Subcutaneous adipose tissue (tissue), 4 donors: ENCODE results near the gene OR2F2. TPM values are rescaled to one million over a fixed set of nuclear protein-coding genes. Genes with fewer than 3 reads are reported as not detected.

Experiments used
- CTCF ChIP-seq: fragments of 450-650 bp; IDR thresholded peaks from one replicate; pipeline ENCODE4 v1.5.1; 2016; ENCODE audit warnings: low read depth, mild to moderate bottlenecking, control low read depth, antibody characterized with exemption, moderate library complexity
- total RNA-seq, 4 donors: library from RNA; depleted of rRNA; stranded (reverse); fragments of >200 nt; gene quantifications; one replicate each; pipeline ENCODE4 v1.1.0, GENCODE V29; 2016

The OR2F2 gene
- total RNA-seq, 4 donors from 2014 or later: not detected

- no peak for TF ChIP-seq CTCF
These were observed 29.5 kb upstream of the OR2F2 start for GRCh38 chr7:143905509-143905908.

- no peak for TF ChIP-seq CTCF
These were observed 28.9 kb upstream of the OR2F2 start for GRCh38 chr7:143906151-143906550.

- no peak for TF ChIP-seq CTCF
These were observed 28.1 kb upstream of the OR2F2 start for GRCh38 chr7:143906895-143907294.

- no peak for TF ChIP-seq CTCF
These were observed 26.9 kb upstream of the OR2F2 start for GRCh38 chr7:143908120-143908519.

GRCh38 chr7:143909863-143910262 is 25.2 kb upstream of the OR2F2 start:
- no peak for TF ChIP-seq CTCF

- TF ChIP-seq CTCF: no peak
These were observed 24.4 kb upstream of the OR2F2 start for GRCh38 chr7:143910473-143911248.

GRCh38 chr7:143913945-143914615 is 21.0 kb upstream of the OR2F2 start:
- no peak for TF ChIP-seq CTCF
